NT2/D1 (cell line): ENCODE measurements around the gene PTPRN2.
"Not testable (repeated sequence)": the region's sequence is repeated elsewhere in the genome, so short reads cannot be mapped to it uniquely, and the experiment has no call there.

ENCODE experiments used
- DNase-seq: peaks from one replicate; pipeline ENCODE4 v3.0.0-alpha.2; 2011; ENCODE audit warnings: low read depth, low spot score
- H3K27me3 ChIP-seq: 2 replicates; pipeline ENCODE4 v1.6.0; 2011; ENCODE audit warnings: mild to moderate bottlenecking; ENCODE audit not compliant: insufficient read length, insufficient read depth
- H3K36me3 ChIP-seq: 2 replicates; pipeline ENCODE4 v1.6.1; 2011; ENCODE audit warnings: mild to moderate bottlenecking, low read length, mixed read lengths; ENCODE audit not compliant: insufficient read depth, insufficient read length
- H3K4me1 ChIP-seq: 2 replicates; pipeline ENCODE4 v1.5.1; 2011; ENCODE audit not compliant: insufficient read depth, insufficient read length
- H3K4me3 ChIP-seq: 2 replicates; pipeline ENCODE4 v1.5.1; 2011; ENCODE audit warnings: low read depth; ENCODE audit not compliant: insufficient read length
- H3K9ac ChIP-seq: 2 replicates; pipeline ENCODE4 v1.6.0; 2011; ENCODE audit warnings: low read depth; ENCODE audit not compliant: insufficient read length
- H3K9me3 ChIP-seq: 2 replicates; pipeline ENCODE4 v1.5.1; 2011; ENCODE audit warnings: mild to moderate bottlenecking, low read length; ENCODE audit not compliant: insufficient read depth
- SUZ12 ChIP-seq: IDR thresholded peaks from 2 replicates; pipeline ENCODE4 v1.6.1; 2011; ENCODE audit not compliant: insufficient read length, insufficient read depth; ENCODE audit errors: extremely low read depth
- YY1 ChIP-seq: IDR thresholded peaks from 2 replicates; pipeline ENCODE4 v1.6.1; 2011; ENCODE audit not compliant: insufficient read length, insufficient read depth
- ZNF274 ChIP-seq: IDR thresholded peaks from 2 replicates; pipeline ENCODE4 v1.6.1; 2011; ENCODE audit warnings: mild to moderate bottlenecking, low read depth, low read length

PTPRN2 gene

DNA sequence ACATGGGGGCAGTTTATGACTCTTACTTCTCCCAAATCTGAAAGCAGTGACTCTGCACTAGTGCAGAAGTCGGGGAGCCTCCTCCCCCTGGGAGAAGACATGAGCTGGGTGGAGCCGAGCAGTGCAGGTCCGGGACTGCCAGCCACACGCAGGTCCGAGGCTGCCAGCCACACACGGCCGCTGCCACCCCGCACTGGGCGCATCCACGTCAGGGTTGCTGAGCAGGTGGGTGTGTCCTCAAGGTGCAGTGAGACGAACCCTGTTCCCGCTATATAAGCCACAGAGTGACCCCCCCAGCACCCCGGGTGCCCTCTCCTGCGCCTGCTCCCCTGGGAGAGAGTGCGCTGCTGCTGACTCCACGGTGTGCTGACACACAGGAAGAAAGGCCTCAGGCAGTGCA, 430.2 kb downstream of the PTPRN2 start:
- no peaks in the 10 kb centered on the region for H3K27me3 ChIP-seq
- TF ChIP-seq SUZ12 (no peak), ZNF274 (no peak), YY1 (no peak)

DNA sequence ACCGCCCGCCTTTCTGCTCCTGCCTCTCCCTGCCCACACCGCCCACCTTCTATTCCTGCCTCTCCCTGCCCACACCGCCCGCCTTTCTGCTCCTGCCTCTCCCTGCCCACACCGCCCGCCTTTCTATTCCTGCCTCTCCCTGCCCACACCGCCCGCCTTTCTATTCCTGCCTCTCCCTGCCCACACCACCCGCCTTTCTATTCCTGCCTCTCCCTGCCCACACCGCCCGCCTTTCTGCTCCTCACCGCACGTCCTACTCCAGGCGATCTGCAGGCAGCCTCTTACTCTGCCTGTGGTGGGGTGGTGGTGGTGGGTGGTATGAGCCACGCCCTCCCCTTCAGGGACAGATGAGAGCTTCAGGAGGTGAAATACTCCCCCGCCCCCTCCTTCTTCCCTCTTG, 436.4 kb downstream of the PTPRN2 start:
- peaks cover 23% of the 10 kb centered on the region for H3K9me3 ChIP-seq
- not testable (repeated sequence) for DNase-seq, H3K36me3 ChIP-seq, H3K4me3 ChIP-seq, H3K4me1 ChIP-seq, H3K27me3 ChIP-seq, H3K9ac ChIP-seq

More for the DNA sequence above, 430.2 kb downstream of the PTPRN2 start:
- Histone ChIP-seq H3K4me1 (no peaks in the 10 kb centered on the region), H3K9ac (no peak overlapping the region), H3K4me3 (no peak overlapping the region), H3K36me3 (no peaks in the 10 kb centered on the region), H3K9me3 (no peaks in the 10 kb centered on the region)
- no peak for DNase-seq

DNA sequence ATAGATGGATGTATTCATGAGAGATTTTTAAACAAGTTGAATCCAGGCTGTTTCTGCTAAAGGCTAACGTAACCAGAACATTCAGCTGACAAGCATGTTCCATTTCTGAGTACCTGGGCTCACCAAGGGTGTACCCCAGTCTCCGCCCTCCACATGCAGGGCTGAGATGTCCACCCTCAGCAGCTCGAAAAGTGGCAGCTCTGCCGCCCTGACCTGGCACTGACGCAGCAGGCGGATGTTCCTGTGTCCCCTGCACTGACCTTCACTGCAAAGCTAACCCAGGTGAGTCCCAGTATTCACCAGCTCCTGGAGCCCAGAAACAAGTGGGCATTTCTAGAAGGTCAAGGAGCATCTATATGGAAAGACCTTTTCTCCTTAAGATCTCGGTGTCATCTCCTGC, 437.4 kb downstream of the PTPRN2 start:
- Histone ChIP-seq H3K4me3 (no peak overlapping the region), H3K36me3 (no peaks in the 10 kb centered on the region), H3K9ac (no peak overlapping the region), H3K9me3 (peaks cover 23% of the 10 kb centered on the region), H3K27me3 (peaks cover 9% of the 10 kb centered on the region), H3K4me1 (peaks cover 2% of the 10 kb centered on the region)
- DNase-seq = no peak
- TF ChIP-seq SUZ12 (no peak), ZNF274 (no peak), YY1 (no peak)

DNA sequence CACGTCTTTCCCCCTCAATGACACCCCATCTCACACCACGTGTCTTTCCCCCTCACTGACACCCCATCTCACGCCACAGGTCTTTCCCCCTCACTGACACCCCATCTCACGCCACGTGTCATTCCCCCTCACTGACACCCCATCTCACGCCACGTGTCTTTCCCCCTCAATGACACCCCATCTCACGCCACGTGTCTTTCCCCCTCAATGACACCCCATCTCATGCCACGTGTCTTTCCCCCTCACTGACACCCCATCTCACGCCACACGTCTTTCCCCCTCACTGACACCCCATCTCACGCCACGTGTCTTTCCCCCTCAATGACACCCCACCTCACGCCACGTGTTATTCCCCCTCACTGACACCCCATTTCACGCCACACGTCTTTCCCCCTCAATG, 440.2 kb downstream of the PTPRN2 start:
- H3K9ac ChIP-seq, H3K27me3 ChIP-seq, H3K36me3 ChIP-seq, DNase-seq, H3K4me3 ChIP-seq, H3K4me1 ChIP-seq: not testable (repeated sequence)
- peaks cover 23% of the 10 kb centered on the region for H3K9me3 ChIP-seq

DNA sequence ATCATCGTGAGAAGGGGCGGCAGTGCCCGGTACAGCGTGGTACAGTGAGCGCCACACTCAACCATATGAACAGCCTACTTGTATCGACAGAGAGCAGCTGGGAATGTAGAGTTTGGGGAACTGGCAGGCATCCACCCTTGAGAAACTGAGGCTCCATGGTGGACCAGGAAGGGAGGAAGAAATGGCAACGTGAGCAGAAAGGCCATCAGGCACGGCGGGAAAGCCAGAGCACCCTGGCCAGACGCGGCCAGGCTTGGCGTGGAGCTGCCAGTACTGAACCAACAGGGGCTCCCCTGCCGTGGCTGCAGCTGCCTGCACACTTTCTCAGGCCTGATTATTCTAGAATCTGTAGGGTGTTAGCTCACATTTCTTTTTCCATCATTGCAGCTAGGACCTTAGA, 442.3 kb downstream of the PTPRN2 start:
- Histone ChIP-seq H3K4me1 (peaks cover 3% of the 10 kb centered on the region), H3K4me3 (no peak overlapping the region), H3K27me3 (peaks cover 4% of the 10 kb centered on the region), H3K9ac (no peak overlapping the region), H3K9me3 (peaks cover 23% of the 10 kb centered on the region), H3K36me3 (no peaks in the 10 kb centered on the region)
- TF ChIP-seq ZNF274 (no peak), YY1 (no peak), SUZ12 (no peak)
- DNase-seq = no peak

DNA sequence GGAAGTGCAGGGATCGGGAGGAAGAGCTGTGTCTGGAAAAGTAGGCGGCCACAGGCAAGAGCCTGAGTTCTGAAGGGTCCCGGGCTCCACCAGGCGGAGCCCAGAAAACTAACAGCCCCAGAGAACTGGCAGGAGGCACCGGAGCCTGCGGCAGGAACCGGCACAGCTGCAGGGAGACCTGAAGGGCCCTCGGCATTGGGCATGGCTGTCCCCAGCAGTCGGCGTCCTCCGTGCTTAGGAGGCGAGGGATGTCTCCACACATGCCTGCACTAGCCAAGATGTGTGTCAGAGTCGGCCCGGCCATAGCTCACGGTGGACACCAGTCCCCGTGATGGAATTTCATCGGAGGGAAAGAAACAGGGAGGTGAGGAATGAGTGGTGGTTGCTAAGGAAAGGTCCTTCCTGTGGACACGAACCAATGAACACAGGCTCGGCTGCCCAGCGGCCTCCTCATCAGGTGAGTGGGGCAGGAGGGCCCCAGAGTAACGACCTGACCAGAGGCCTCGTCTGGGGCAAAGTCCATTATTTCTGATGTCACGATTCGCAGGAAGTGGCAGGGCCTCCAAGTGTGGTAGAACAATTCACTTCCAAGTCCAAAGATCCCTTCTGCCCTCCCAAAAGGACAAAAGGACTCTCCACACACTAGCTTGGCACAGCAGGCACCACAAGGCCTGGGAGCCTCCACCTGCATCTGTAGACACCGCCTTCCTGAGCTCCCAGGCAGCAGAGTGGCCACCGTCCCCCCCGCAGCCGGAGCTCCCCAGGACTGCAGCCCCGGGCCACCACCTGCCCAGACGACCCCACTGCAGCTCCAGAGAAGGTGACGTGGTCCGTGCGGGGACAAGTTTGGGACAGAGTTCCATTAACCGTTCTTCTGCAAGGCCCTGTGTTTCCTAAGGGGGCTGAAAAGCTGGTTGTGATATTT, 444.2 kb downstream of the PTPRN2 start:
- no peaks in the 10 kb centered on the region for H3K27me3 ChIP-seq
- TF ChIP-seq ZNF274 (no peak), YY1 (no peak), SUZ12 (no peak)
- no peak overlapping the region for H3K9ac ChIP-seq
- peaks cover 3% of the 10 kb centered on the region for H3K4me1 ChIP-seq
- no peak for DNase-seq
- H3K4me3 ChIP-seq = no peak overlapping the region
- peaks cover 15% of the 10 kb centered on the region for H3K9me3 ChIP-seq
- H3K36me3 ChIP-seq = no peaks in the 10 kb centered on the region

DNA sequence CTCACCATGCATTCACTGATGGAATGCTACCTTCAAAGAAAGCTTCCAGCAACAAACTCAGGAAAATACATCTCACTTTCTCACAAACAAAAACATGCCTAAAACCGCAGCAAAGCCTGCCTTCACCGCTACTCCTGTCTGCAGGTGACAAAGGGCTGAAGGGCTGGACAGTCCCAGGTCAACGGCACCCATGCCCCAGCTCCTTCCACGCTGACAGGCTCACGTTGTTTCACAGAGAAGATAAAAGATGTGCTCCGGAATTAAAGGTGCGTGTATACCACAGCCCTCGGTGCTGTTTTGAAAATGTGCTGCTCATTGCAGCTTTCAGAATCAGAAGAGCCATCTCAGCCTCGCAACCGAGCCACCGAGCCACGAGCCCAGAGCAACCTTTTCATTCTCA, 445.0 kb downstream of the PTPRN2 start:
- Histone ChIP-seq H3K4me1 (peaks cover 3% of the 10 kb centered on the region), H3K36me3 (no peaks in the 10 kb centered on the region), H3K9me3 (peaks cover 8% of the 10 kb centered on the region), H3K9ac (no peak overlapping the region), H3K4me3 (no peak overlapping the region), H3K27me3 (no peaks in the 10 kb centered on the region)
- no peak for TF ChIP-seq ZNF274
- no peak for TF ChIP-seq YY1
- TF ChIP-seq SUZ12 = no peak
- no peak for DNase-seq
